Lung (tissue), 12 donors: ENCODE measurements around the gene NXF1. TPM values are rescaled to one million over a fixed set of nuclear protein-coding genes. Genes with fewer than 3 reads are reported as not detected.
"Not testable (repeated sequence)": the region's sequence is repeated elsewhere in the genome, so short reads cannot be mapped to it uniquely, and the experiment has no call there.

Experiments used
- ATAC-seq: fragments of 200-7000 bp; cut with Tn5 transposase; one replicate; pipeline ENCODE4 v1.9.1; 2020; ENCODE audit warnings: moderate number of reproducible peaks; ENCODE audit not compliant: insufficient read depth, low FRiP score
- DNase-seq, 3 donors: peaks; one replicate each; pipeline ENCODE4 v3.0.0-alpha.2; 2013 to 2017
- H3K27ac ChIP-seq, 2 donors: one replicate each; pipeline ENCODE4 v1.5.1; 2013; ENCODE audit warnings: mild to moderate bottlenecking in 2 of 2, moderate library complexity in 2 of 2, control low read depth in 1 of 2, inconsistent platforms in 1 of 2, low read depth in 1 of 2, low read length in 1 of 2
- H3K27me3 ChIP-seq, 3 donors: one replicate each; pipeline ENCODE4 v1.5.1; 2013; ENCODE audit warnings: low read length in 2 of 3; ENCODE audit not compliant: control insufficient read depth in 3 of 3, insufficient read depth in 3 of 3
- H3K36me3 ChIP-seq, 4 donors: one replicate each; pipeline ENCODE4 v1.5.1; 2013; ENCODE audit warnings: low read length in 4 of 4, mild to moderate bottlenecking in 1 of 4, moderate library complexity in 1 of 4; ENCODE audit not compliant: control insufficient read depth in 4 of 4, insufficient read depth in 4 of 4
- H3K4me1 ChIP-seq, 5 donors: one replicate each; pipeline ENCODE4 v1.5.1; 2013; ENCODE audit warnings: low read length in 5 of 5, mild to moderate bottlenecking in 2 of 5, moderate library complexity in 1 of 5; ENCODE audit not compliant: control insufficient read depth in 5 of 5, insufficient read depth in 5 of 5
- H3K4me3 ChIP-seq: one replicate; pipeline ENCODE4 v1.5.1; 2013; ENCODE audit warnings: mild to moderate bottlenecking, control low read depth, moderate library complexity
- H3K9ac ChIP-seq, 2 donors: one replicate each; pipeline ENCODE4 v1.5.1; 2013; ENCODE audit warnings: low read length in 2 of 2, control low read depth in 1 of 2; ENCODE audit not compliant: insufficient read depth in 1 of 2
- H3K9me3 ChIP-seq, 4 donors: one replicate each; pipeline ENCODE4 v1.5.1; 2013; ENCODE audit warnings: low read length in 3 of 4, mild to moderate bottlenecking in 1 of 4, moderate library complexity in 1 of 4; ENCODE audit not compliant: control insufficient read depth in 4 of 4, insufficient read depth in 3 of 4
- CTCF ChIP-seq: IDR thresholded peaks from 2 replicates; pipeline ENCODE4 v1.5.1; 2012; ENCODE audit warnings: mild to moderate bottlenecking; ENCODE audit errors: control extremely low read depth, extremely low read depth
- WGBS, 2 donors: extraction: QIAGEN DNeasy Blood & Tissue Kit; methylation state at CpG; one replicate each; pipeline ENCODE4 v1.1.7; 2013; 5-methylcytosine and 5-hydroxymethylcytosine counted together
- polyA plus RNA-seq, 2 donors: library from polyadenylated mRNA; stranded (reverse); fragments of 200-250 nt; gene quantifications; one replicate each; pipeline ENCODE4 v1.2.1, GENCODE V29; 2013
- total RNA-seq, 2 donors: library from RNA; depleted of rRNA in 1 of 2; stranded (reverse); fragments of >200 nt in 1 of 2; gene quantifications; one replicate each; pipeline ENCODE4 v1.2.1, GENCODE V29; 2014 to 2021
- donor health status: control.
- donor health status: control.
- donor health status: Bipolar disorder and iron deficiency.
- donor health status: healthy.
- donor health status: DM: yes; HTN: yes; CAD: no.

Gene NXF1
- total and polyA plus RNA-seq, 4 donors, result 62.6 to 89.4 (median 75.5) TPM

GRCh38 chr11:62847767-62848314 is 42.6 kb upstream of the NXF1 start:
- no peaks in the 10 kb centered on the region for H3K27me3 ChIP-seq
- ATAC-seq, result no peak
- H3K4me3 ChIP-seq, result no peak overlapping the region
- no peak for DNase-seq
- H3K9me3 ChIP-seq, result no peaks in the 10 kb centered on the region
- peaks cover 6 to 15% (median 8%) of the 10 kb centered on the region in 4 donors for H3K36me3 ChIP-seq
- 89 to 95% methylated on average over 1 of the region's 1 CpG for WGBS, 2 donors
- H3K9ac ChIP-seq, result no peak overlapping the region
- H3K4me1 ChIP-seq, result peaks cover 0 to under 1% (median 0%) of the 10 kb centered on the region in 5 donors
- no peak overlapping the region for H3K27ac ChIP-seq
- no peak for TF ChIP-seq CTCF

DNA sequence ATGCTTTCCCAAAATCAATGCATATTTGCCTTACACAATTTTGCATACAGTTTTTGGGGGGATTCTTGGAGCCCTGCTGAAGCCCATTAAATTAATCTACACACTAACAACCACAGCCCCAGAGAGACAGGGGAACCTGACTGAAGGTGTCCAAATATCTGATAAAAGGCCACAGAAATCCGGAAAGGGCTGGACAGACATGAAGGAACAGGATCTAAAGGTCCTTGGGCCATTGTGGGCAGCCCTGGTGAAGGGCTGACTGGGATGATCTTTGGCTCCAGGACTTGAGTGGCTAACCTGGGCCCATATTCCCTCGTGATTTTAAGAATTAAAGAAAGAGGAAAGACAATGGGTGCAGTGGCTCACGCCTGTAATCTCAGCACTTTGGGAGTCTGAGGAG is 40.9 kb upstream of the NXF1 start:
- Histone ChIP-seq H3K27me3 (no peaks in the 10 kb centered on the region), H3K4me3 (no peak overlapping the region), H3K9ac (no peak overlapping the region), H3K9me3 (no peaks in the 10 kb centered on the region), H3K27ac (no peak overlapping the region), H3K4me1 (peaks cover 0 to 10% (median 3%) of the 10 kb centered on the region in 5 donors), H3K36me3 (peaks cover 0 to under 1% (median 0%) of the 10 kb centered on the region in 4 donors)
- ATAC-seq, result no peak
- WGBS, 2 donors, result 90 to 92% methylated on average over 3 of the region's 3 CpGs
- DNase-seq, result no peak
- no peak for TF ChIP-seq CTCF

DNA sequence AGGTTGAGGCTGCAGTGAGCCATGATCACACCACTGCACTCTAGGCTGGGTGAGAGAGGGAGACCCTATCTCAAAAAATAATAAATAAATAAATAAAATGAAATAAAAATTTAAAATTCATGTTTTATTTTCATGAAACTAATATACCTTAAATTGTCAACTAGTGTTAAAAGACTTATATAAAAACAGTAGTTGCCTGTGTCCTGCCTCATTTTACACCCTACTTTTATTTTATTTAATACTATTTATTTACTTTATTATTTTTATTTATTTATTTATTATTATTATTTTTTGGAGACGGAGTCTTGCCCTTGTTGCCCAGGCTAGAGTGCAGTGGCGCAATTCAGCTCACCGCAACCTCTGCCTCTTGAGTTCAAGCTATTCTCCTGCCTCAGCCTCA is 38.9 kb upstream of the NXF1 start:
- H3K9ac ChIP-seq, result no peak overlapping the region
- H3K4me1 ChIP-seq, result peaks cover 0 to 10% (median 4%) of the 10 kb centered on the region in 5 donors
- H3K27ac ChIP-seq, result no peak overlapping the region
- H3K4me3 ChIP-seq, result no peak overlapping the region
- ATAC-seq (no peak), DNase-seq (no peak)
- H3K9me3 ChIP-seq, result no peaks in the 10 kb centered on the region
- 92 to 98% methylated on average over 3 of the region's 3 CpGs for WGBS, 2 donors
- TF ChIP-seq CTCF, result no peak
- H3K36me3 ChIP-seq, result no peaks in the 10 kb centered on the region
- no peaks in the 10 kb centered on the region for H3K27me3 ChIP-seq

GRCh38 chr11:62843466-62843865 is 38.2 kb upstream of the NXF1 start:
- H3K27me3 ChIP-seq, result no peaks in the 10 kb centered on the region
- DNase-seq (no peak), ATAC-seq (no peak)
- no peak for TF ChIP-seq CTCF
- H3K4me3 ChIP-seq, result no peak overlapping the region
- WGBS, 2 donors, result 97 to 98% methylated on average over 3 of the region's 3 CpGs
- H3K9me3 ChIP-seq, result no peaks in the 10 kb centered on the region
- no peak overlapping the region for H3K27ac ChIP-seq
- peaks cover 0 to 17% (median 5%) of the 10 kb centered on the region in 5 donors for H3K4me1 ChIP-seq
- no peak overlapping the region for H3K9ac ChIP-seq
- H3K36me3 ChIP-seq, result no peaks in the 10 kb centered on the region

GRCh38 chr11:62842891-62843290 is 37.7 kb upstream of the NXF1 start:
- 88 to 90% methylated on average over 9 of the region's 9 CpGs for WGBS, 2 donors
- not testable (repeated sequence) for ATAC-seq, H3K27me3 ChIP-seq, DNase-seq, H3K9me3 ChIP-seq, H3K4me3 ChIP-seq, H3K36me3 ChIP-seq
- Histone ChIP-seq H3K4me1 (peaks cover 0 to 17% (median 5%) of the 10 kb centered on the region in 5 donors), H3K27ac (peak overlapping the region; percentile 37 to 94), H3K9ac (peak overlapping the region in 1 of 2 donors; percentile 94)
